GM12878 (cell line): ENCODE results near the gene RAPGEF6. TPM values are rescaled to one million over a fixed set of nuclear protein-coding genes. Genes with fewer than 3 reads are reported as not detected.
A peak's percentile ranks its signal among the peaks of the same experiment; 100 is the strongest.

Experiments
- ATAC-seq: fragments of 200-7000 bp; cut with Tn5 transposase; 3 replicates; pipeline ENCODE4 v1.9.1; 2020; ENCODE audit warnings: mild to moderate bottlenecking, moderate library complexity
- BruUV-seq: library from RNA; stranded (reverse); fragments of 400-500 nt; replicated peaks from 2 replicates; lab custom pipeline; 2021; lab: Mats Ljungman, UMichigan
- CTCF ChIA-PET: fragments of 300-600 bp; sonication (Branson Sonifier 250); formaldehyde crosslinking; extraction: SDS; loops from one replicate; lab custom pipeline; 2021; ENCODE audit warnings: inconsistent platforms; lab: Yijun Ruan, JAX
- POLR2A ChIA-PET: fragments of 350-600 bp; formaldehyde crosslinking; extraction: SDS; loops from one replicate; lab custom pipeline; 2021; ENCODE audit warnings: inconsistent platforms; lab: Charles Lee
- RAD21 ChIA-PET: fragments of 300-600 bp; sonication (Branson Sonifier 250); formaldehyde crosslinking; loops from one replicate; lab custom pipeline; 2023; ENCODE audit warnings: antibody characterized with exemption; ENCODE audit not compliant: unreplicated experiment; lab: Charles Lee
- SMC1A ChIA-PET: fragments of 300-600 bp; sonication (Branson Sonifier 250); formaldehyde crosslinking; loops from one replicate; lab custom pipeline; 2023; ENCODE audit not compliant: unreplicated experiment, uncharacterized antibody; lab: Charles Lee
- DNase-seq: peaks from one replicate; pipeline ENCODE4 v3.0.0-alpha.2; 2011; ENCODE audit warnings: low read depth, low spot score
- FAIRE-seq: peaks from 3 replicates; lab custom pipeline; 2011; peaks lifted over from hg19 to GRCh38; lab: Jason Lieb, UNC
- H2AFZ ChIP-seq: 2 replicates; pipeline ENCODE4 v1.6.0; 2011; ENCODE audit warnings: low read depth, low read length, control low read depth; ENCODE audit not compliant: control insufficient read depth
- H3K27ac ChIP-seq: 2 replicates; pipeline ENCODE4 v1.5.1; 2011; ENCODE audit warnings: control low read depth; ENCODE audit not compliant: control insufficient read depth, insufficient read depth
- H3K27me3 ChIP-seq, 2 experiments: replicated peaks in 1 of 2; 2 replicates each; pipeline versions ENCODE4 v1.6.0 to v1.6.1; 2011; ENCODE audit warnings: low read length in 1 of 2; ENCODE audit not compliant: control insufficient read depth in 2 of 2, insufficient read depth in 2 of 2
- H3K36me3 ChIP-seq, 2 experiments: 2 replicates each; pipeline ENCODE4 v1.5.1; 2011; ENCODE audit warnings: low read length in 1 of 2; ENCODE audit not compliant: control insufficient read depth in 2 of 2, insufficient read depth in 2 of 2
- H3K4me1 ChIP-seq: 2 replicates; pipeline ENCODE4 v1.6.1; 2011; ENCODE audit warnings: mild to moderate bottlenecking, low read length, moderate library complexity, mixed read lengths; ENCODE audit not compliant: control insufficient read depth, insufficient read depth
- H3K4me2 ChIP-seq: 2 replicates; pipeline ENCODE4 v1.6.0; 2011; ENCODE audit warnings: control low read depth; ENCODE audit not compliant: control insufficient read depth, insufficient read depth
- H3K4me3 ChIP-seq: fragments of 200-600 bp; sonication (generic); 2 replicates; pipeline ENCODE4 v1.5.1; 2016
- H3K79me2 ChIP-seq: 2 replicates; pipeline ENCODE4 v1.6.0; 2011; ENCODE audit warnings: low read length; ENCODE audit not compliant: control insufficient read depth, insufficient read depth
- H3K9ac ChIP-seq: 2 replicates; pipeline ENCODE4 v1.8.0; 2011; ENCODE audit warnings: low read length, control low read depth, mixed read lengths; ENCODE audit not compliant: control insufficient read depth, insufficient read depth
- H3K9me3 ChIP-seq: replicated peaks from 3 replicates; pipeline ENCODE4 v1.5.1; 2011; ENCODE audit warnings: mild to moderate bottlenecking, low read length; ENCODE audit not compliant: control insufficient read depth, insufficient read depth
- H4K20me1 ChIP-seq: 2 replicates; pipeline ENCODE4 v1.6.0; 2011; ENCODE audit not compliant: control insufficient read depth, insufficient read depth
- BHLHE40 ChIP-seq, 2 experiments: fragments of 450-650 bp in 1 of 2; IDR thresholded peaks; 2 replicates each; pipeline ENCODE4 v1.6.1; 2011 to 2017; ENCODE audit warnings: low read depth in 2 of 2, borderline replicate concordance in 1 of 2, improper control_type of control experiment in 1 of 2, low read length in 1 of 2, mild to moderate bottlenecking in 1 of 2
- BMI1 ChIP-seq: fragments of 450-650 bp; IDR thresholded peaks from 2 replicates; pipeline ENCODE4 v1.6.1; 2016; ENCODE audit warnings: mild to moderate bottlenecking, moderate library complexity, borderline replicate concordance
- CBFB ChIP-seq: IDR thresholded peaks from 2 replicates; pipeline ENCODE4 v1.6.1; 2016; ENCODE audit warnings: antibody characterized with exemption, low read depth
- CREM ChIP-seq: IDR thresholded peaks from 2 replicates; pipeline ENCODE4 v1.6.1; 2014; ENCODE audit warnings: antibody characterized with exemption, low read depth
- HDAC2 ChIP-seq: fragments of 200-600 bp; sonication (generic); IDR thresholded peaks from 2 replicates; pipeline ENCODE4 v1.6.1; 2017
- IRF3 ChIP-seq: fragments of 450-650 bp; IDR thresholded peaks from 2 replicates; pipeline ENCODE4 v1.6.1; 2014; ENCODE audit warnings: mild to moderate bottlenecking
- JUNB ChIP-seq: IDR thresholded peaks from 2 replicates; pipeline ENCODE4 v1.6.1; 2016; ENCODE audit warnings: antibody characterized with exemption, mild to moderate bottlenecking
- NR2C1 ChIP-seq: fragments of 450-650 bp; IDR thresholded peaks from 2 replicates; pipeline ENCODE4 v1.6.1; 2017; ENCODE audit warnings: antibody characterized with exemption, mild to moderate bottlenecking, moderate library complexity
- PBX3 ChIP-seq: IDR thresholded peaks from 2 replicates; pipeline ENCODE4 v1.6.1; 2011; ENCODE audit warnings: mild to moderate bottlenecking, low read depth, low read length, moderate library complexity; ENCODE audit not compliant: insufficient replicate concordance
- RAD51 ChIP-seq: fragments of 450-650 bp; IDR thresholded peaks from 2 replicates; pipeline ENCODE4 v1.6.1; 2016; ENCODE audit warnings: moderate library complexity, mild to moderate bottlenecking, inconsistent platforms
- TAF1 ChIP-seq: IDR thresholded peaks from 2 replicates; pipeline ENCODE4 v1.6.1; 2011; ENCODE audit warnings: mild to moderate bottlenecking, low read depth, low read length, borderline replicate concordance
- ZNF207 ChIP-seq: fragments of 450-650 bp; IDR thresholded peaks from 2 replicates; pipeline ENCODE4 v1.6.1; 2014; ENCODE audit warnings: antibody characterized with exemption, mild to moderate bottlenecking, borderline replicate concordance
- ZZZ3 ChIP-seq: IDR thresholded peaks from 2 replicates; pipeline ENCODE4 v1.6.1; 2011; ENCODE audit warnings: low read depth; ENCODE audit not compliant: control insufficient read depth, insufficient read length
- WGBS: methylation state at CpG from one replicate; pipeline ENCODE4 v1.1.6; 2016; ENCODE audit warnings: low lambda C conversion rate; ENCODE audit not compliant: insufficient replicate concordance, insufficient coverage; ENCODE audit errors: missing lambda C conversion rate; 5-methylcytosine and 5-hydroxymethylcytosine counted together
- in situ Hi-C: fragments of 300-500 bp; cut with MboI; formaldehyde crosslinking; loops from 9 replicates; pipeline ENCODE4 v1.14.3; 2018; ENCODE audit warnings: mixed read lengths
- intact Hi-C: fragments of 100-400 bp; cut with micrococcal nuclease; formaldehyde crosslinking; loops from one replicate; pipeline ENCODE4 v1.14.2; 2022; ENCODE audit not compliant: unreplicated experiment
- polyA plus RNA-seq, 11 experiments: library from polyadenylated mRNA; depleted of rRNA in 4 of 11; unstranded in 6 of 11; stranded (reverse) in 5 of 11; fragments of >200 nt; fragmentation: Nextera tagmentation in 4 of 11; fragmentation: Illumina TruSeq in 1 of 11; extraction: Ambion mirVana in 4 of 11; extraction: Trizol in 1 of 11; gene quantifications; 1 replicate in 1 of 11; 2 replicates in 10 of 11; pipeline versions ENCODE4 v1.2.1 to v1.2.3, GENCODE V29; 2011 to 2016; ENCODE audit warnings: inconsistent platforms in 2 of 11, missing spikeins in 2 of 11, low read depth in 1 of 11
- total RNA-seq, 4 experiments: library from RNA; depleted of rRNA in 3 of 4; stranded (reverse); fragments of >200 nt in 3 of 4; fragmentation: Illumina TruSeq in 1 of 4; extraction: Trizol in 1 of 4; gene quantifications; 2 replicates each; pipeline versions ENCODE4 v1.2.1 to v1.2.3, GENCODE V29; 2013 to 2021
- TF ChIP-seq, protein P1 (sequence below): fragments of 450-650 bp; IDR thresholded peaks from 2 replicates; pipeline ENCODE4 v1.6.1; 2016; ENCODE audit warnings: mild to moderate bottlenecking

RAPGEF6 gene
- total and polyA plus RNA-seq, 10 of the 15 experiments (the other 5 are each of a cell fraction or from before 2014, with no cell fraction given), result 2.9 to 24.0 (median 14.2) TPM

DNA sequence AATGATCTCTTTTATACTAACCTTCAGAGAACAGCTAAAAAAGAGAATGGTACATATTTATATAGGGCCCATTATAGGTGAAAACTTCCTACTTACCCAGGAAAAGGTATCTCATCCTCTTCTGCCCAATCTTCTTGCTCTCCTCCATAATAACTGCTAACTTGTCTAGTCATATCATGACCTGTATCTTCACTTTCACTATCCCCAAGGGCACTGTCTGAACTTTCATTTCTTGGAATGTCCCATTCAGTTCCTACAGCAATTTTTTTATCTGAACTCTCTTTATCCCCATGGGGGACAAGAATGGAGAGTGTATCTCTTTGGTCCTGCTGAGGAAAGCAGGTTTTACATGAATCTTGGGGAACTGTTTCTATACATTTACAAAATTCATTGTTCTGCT is 36.4 kb upstream of the RAPGEF6 start (continued):
- TF ChIP-seq CREM (no peak), NR2C1 (no peak)

DNA sequence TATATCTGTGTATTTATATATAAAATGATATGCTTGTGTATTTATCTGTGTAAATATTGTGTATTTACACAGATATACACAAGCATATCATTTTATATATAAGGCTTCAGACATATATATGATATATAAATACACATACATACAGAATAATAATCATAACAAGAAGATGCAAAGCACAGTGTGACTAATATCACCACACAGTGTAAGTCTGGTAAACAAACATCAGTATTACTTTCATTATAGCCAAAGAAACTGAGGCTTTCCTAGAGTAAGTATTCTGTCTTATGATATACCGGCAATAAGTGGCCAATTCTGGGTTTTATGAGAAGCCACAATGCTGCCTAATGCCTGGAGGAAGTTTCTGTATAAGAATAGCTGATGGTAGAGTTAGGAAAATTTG is 29.9 kb upstream of the RAPGEF6 start:
- POLR2A ChIA-PET, result no interaction called here
- Histone ChIP-seq H2AFZ (no peak overlapping the region), H3K9me3 (no peaks in the 10 kb centered on the region; the same call in 1 of the 3 replicates), H3K9ac (no peak overlapping the region), H3K79me2 (no peaks in the 10 kb centered on the region), H3K4me3 (no peak overlapping the region), H3K27me3 (no peaks in the 10 kb centered on the region), H3K27ac (no peak overlapping the region), H3K4me1 (no peaks in the 10 kb centered on the region), H3K36me3 (peaks cover 1 to 3% of the 10 kb centered on the region in 2 experiments; a peak in 3 of 4 replicates), H3K4me2 (no peak overlapping the region)
- CTCF ChIA-PET, result no interaction called here
- SMC1A ChIA-PET, result interaction anchor here (0.9 kb wide), 1 partner anchor 15 kb away, joined by 3 read pairs; no protein-coding TSS in a partner anchor
- no TSS peak for BruUV-seq
- in situ Hi-C loops (no loop called here), intact Hi-C loops (no loop called here)
- RAD21 ChIA-PET, result interaction anchor here (0.7 kb wide), 1 partner anchor 13 kb away, joined by 5 read pairs; no protein-coding TSS in a partner anchor
- DNase-seq, result no peak
- TF ChIP-seq ZZZ3, result no peak
- peak; percentile 49; the same call in 1 of the 2 replicates for TF ChIP-seq JUNB
- TF ChIP-seq, all 136 proteins: peak for 1
- 89% methylated on average over 1 of the region's 1 CpG for WGBS
- no peak for FAIRE-seq
- ATAC-seq, result no peak
- no peaks in the 10 kb centered on the region for H4K20me1 ChIP-seq

DNA sequence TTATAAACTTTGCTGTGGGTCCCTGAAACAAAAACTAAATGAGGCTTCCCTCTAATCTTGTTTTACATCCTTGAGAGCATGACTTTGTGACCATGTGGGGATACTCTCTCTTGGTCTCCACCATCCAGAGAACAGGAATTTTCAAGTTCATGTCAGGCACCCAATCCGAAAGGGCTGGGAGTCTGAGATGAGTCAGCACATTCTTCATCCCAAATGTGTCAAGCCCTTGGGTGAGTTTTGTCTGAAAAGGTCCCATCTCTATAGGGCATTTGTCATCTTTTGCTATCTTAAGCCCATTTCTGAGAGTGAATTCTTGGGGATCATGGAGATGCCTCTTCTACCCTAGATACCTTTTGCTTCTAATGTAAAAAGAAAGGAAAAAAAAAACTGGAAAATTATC is 26.9 kb upstream of the RAPGEF6 start:
- Histone ChIP-seq H3K4me2 (no peak overlapping the region), H3K9me3 (no peaks in the 10 kb centered on the region; the same call in 1 of the 3 replicates), H3K4me3 (no peak overlapping the region), H3K9ac (no peak overlapping the region), H3K27ac (no peak overlapping the region), H3K36me3 (peaks cover 5 to 12% of the 10 kb centered on the region in 2 experiments), H2AFZ (no peak overlapping the region), H3K79me2 (no peaks in the 10 kb centered on the region), H3K27me3 (no peaks in the 10 kb centered on the region), H4K20me1 (no peaks in the 10 kb centered on the region), H3K4me1 (no peaks in the 10 kb centered on the region)
- in situ Hi-C loops, result no loop called here
- 100% methylated on average over 1 of the region's 1 CpG for WGBS
- BruUV-seq, result no TSS peak
- FAIRE-seq, result no peak
- intact Hi-C loops, result no loop called here
- POLR2A ChIA-PET, result no interaction called here
- RAD21 ChIA-PET, result no interaction called here
- CTCF ChIA-PET, result no interaction called here
- SMC1A ChIA-PET, result no interaction called here
- no peak for DNase-seq
- ATAC-seq, result no peak
- TF ChIP-seq RAD51 (no peak), BHLHE40 (IDR thresholded peaks at IDR 0.05; ENCODE audit: borderline replicate concordance in 1 of 2, low read depth in 2 of 2, low read length in 1 of 2) (no peak), IRF3 (no peak), CBFB (no peak), HDAC2 (no peak), TAF1 (no peak), PBX3 (no peak), BMI1 (no peak), ZNF207 (no peak)
- TF ChIP-seq, protein P1, sequence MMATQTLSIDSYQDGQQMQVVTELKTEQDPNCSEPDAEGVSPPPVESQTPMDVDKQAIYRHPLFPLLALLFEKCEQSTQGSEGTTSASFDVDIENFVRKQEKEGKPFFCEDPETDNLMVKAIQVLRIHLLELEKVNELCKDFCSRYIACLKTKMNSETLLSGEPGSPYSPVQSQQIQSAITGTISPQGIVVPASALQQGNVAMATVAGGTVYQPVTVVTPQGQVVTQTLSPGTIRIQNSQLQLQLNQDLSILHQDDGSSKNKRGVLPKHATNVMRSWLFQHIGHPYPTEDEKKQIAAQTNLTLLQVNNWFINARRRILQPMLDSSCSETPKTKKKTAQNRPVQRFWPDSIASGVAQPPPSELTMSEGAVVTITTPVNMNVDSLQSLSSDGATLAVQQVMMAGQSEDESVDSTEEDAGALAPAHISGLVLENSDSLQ, result no peak
